ENCODE data around the gene RORB. TPM values are rescaled to one million over a fixed set of nuclear protein-coding genes. Genes with fewer than 3 reads are reported as not detected.

RORB gene
- total RNA-seq, 2 experiments from 2014 or later, result not detected

DNA sequence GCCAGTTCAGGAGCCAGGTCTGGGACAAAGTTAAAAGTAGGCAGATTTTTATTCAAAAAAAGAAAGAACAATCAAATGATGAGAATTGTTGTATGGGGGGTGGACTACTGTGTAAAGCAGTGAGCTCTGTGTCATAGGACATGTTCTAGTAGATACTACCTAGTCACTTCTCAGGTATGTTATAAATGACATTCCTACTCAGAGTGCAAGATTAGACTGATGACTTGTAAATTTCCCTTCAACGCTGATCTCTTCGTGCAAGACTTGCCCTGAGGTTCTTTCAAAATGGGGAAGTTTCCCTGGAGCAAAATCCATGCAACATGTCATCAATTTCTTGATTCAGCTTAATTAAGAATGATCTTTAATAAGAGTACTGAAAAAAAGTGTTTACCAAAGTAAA, 175.1 kb downstream of the RORB start:
- Histone ChIP-seq H3K27ac (ENCODE audit: low read depth, low read length, poor library complexity, severe bottlenecking) (no peak overlapping the region), H4K20me1 (ENCODE audit: insufficient read depth, low read length) (no peaks in the 10 kb centered on the region), H3K4me3 (ENCODE audit: low read depth, low read length, poor library complexity, severe bottlenecking) (no peak overlapping the region), H3K9me3 (ENCODE audit: low read length) (no peaks in the 10 kb centered on the region), H3K79me2 (ENCODE audit: insufficient read depth, low read depth, low read length) (no peaks in the 10 kb centered on the region), H3K4me2 (ENCODE audit: low read length) (no peak overlapping the region), H3K36me3 (ENCODE audit: insufficient read depth, low read length) (no peaks in the 10 kb centered on the region), H3K9me2 (ENCODE audit: insufficient read depth, low read length) (no peaks in the 10 kb centered on the region), H2AFZ (ENCODE audit: low read length) (no peak overlapping the region), H3K4me1 (ENCODE audit: insufficient read depth, low read length, poor library complexity, severe bottlenecking) (no peaks in the 10 kb centered on the region)
- ChIA-PET POLR2A (no interaction called here), CTCF (ENCODE audit: unreplicated experiment) (no interaction called here)
- no peak for TF ChIP-seq EZH2phosphoT487 (IDR thresholded peaks at IDR 0.05; ENCODE audit: borderline replicate concordance, low read depth, low read length)
- TF ChIP-seq, protein P1, sequence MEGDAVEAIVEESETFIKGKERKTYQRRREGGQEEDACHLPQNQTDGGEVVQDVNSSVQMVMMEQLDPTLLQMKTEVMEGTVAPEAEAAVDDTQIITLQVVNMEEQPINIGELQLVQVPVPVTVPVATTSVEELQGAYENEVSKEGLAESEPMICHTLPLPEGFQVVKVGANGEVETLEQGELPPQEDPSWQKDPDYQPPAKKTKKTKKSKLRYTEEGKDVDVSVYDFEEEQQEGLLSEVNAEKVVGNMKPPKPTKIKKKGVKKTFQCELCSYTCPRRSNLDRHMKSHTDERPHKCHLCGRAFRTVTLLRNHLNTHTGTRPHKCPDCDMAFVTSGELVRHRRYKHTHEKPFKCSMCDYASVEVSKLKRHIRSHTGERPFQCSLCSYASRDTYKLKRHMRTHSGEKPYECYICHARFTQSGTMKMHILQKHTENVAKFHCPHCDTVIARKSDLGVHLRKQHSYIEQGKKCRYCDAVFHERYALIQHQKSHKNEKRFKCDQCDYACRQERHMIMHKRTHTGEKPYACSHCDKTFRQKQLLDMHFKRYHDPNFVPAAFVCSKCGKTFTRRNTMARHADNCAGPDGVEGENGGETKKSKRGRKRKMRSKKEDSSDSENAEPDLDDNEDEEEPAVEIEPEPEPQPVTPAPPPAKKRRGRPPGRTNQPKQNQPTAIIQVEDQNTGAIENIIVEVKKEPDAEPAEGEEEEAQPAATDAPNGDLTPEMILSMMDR (conservative IDR thresholded peaks at IDR 0.05; ENCODE audit: low read length), result no peak
- intact Hi-C loops (cut with micrococcal nuclease; ENCODE audit: unreplicated experiment), result no loop called here
- DNase-seq (ENCODE audit: low spot score), result no peak
- BruUV-seq (replicated peaks), result no TSS peak

DNA sequence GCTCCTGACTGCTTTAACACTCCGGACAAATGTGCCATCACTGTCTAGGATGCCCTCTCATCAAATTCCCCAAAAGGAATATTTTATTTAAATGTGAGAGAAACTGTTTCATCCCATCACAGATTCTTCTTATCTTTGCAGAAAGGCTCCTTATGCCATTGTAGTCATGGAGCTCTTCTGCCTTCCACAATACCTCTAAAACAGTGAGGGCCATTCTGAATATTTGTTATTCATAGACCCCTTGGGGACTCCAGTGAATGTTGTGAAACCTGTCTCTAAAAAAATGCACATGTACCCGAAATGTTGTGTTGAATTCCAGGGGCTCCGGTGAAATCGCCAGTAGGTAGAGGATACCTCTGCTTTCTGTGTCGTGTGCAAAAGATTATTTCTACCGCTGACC, 176.9 kb downstream of the RORB start:
- intact Hi-C loops (cut with micrococcal nuclease; ENCODE audit: unreplicated experiment), result no loop called here
- Histone ChIP-seq H3K79me2 (ENCODE audit: insufficient read depth, low read depth, low read length) (no peaks in the 10 kb centered on the region), H3K4me1 (ENCODE audit: insufficient read depth, low read length, poor library complexity, severe bottlenecking) (no peaks in the 10 kb centered on the region)

GRCh38 chr9:74681906-74682305, 184.8 kb downstream of the RORB start:
- TF ChIP-seq EZH2phosphoT487 (IDR thresholded peaks at IDR 0.05; ENCODE audit: borderline replicate concordance, low read depth, low read length), result no peak
- TF ChIP-seq, protein P1 (conservative IDR thresholded peaks at IDR 0.05; ENCODE audit: low read length), result no peak
- no peak overlapping the region for H2AFZ ChIP-seq (ENCODE audit: low read length)
- H4K20me1 ChIP-seq (ENCODE audit: insufficient read depth, low read length), result no peaks in the 10 kb centered on the region
- H3K9me3 ChIP-seq (ENCODE audit: low read length), result no peaks in the 10 kb centered on the region
- ChIA-PET CTCF (ENCODE audit: unreplicated experiment) (no interaction called here), POLR2A (no interaction called here)
- H3K9me2 ChIP-seq (ENCODE audit: insufficient read depth, low read length), result no peaks in the 10 kb centered on the region
- H3K4me3 ChIP-seq (ENCODE audit: low read depth, low read length, poor library complexity, severe bottlenecking), result no peak overlapping the region
- H3K27ac ChIP-seq (ENCODE audit: low read depth, low read length, poor library complexity, severe bottlenecking), result no peak overlapping the region
- no peaks in the 10 kb centered on the region for H3K36me3 ChIP-seq (ENCODE audit: insufficient read depth, low read length)
- DNase-seq (ENCODE audit: low spot score), result no peak
- H3K4me1 ChIP-seq (ENCODE audit: insufficient read depth, low read length, poor library complexity, severe bottlenecking), result no peaks in the 10 kb centered on the region
- intact Hi-C loops (cut with micrococcal nuclease; ENCODE audit: unreplicated experiment), result no loop called here
- H3K4me2 ChIP-seq (ENCODE audit: low read length), result no peak overlapping the region
- no peaks in the 10 kb centered on the region for H3K79me2 ChIP-seq (ENCODE audit: insufficient read depth, low read depth, low read length)
- no TSS peak for BruUV-seq (replicated peaks)

More for the DNA sequence above, 176.9 kb downstream of the RORB start:
- Histone ChIP-seq H3K27ac (ENCODE audit: low read depth, low read length, poor library complexity, severe bottlenecking) (no peak overlapping the region), H3K9me2 (ENCODE audit: insufficient read depth, low read length) (no peaks in the 10 kb centered on the region), H3K4me3 (ENCODE audit: low read depth, low read length, poor library complexity, severe bottlenecking) (no peak overlapping the region), H3K36me3 (ENCODE audit: insufficient read depth, low read length) (no peaks in the 10 kb centered on the region), H4K20me1 (ENCODE audit: insufficient read depth, low read length) (no peaks in the 10 kb centered on the region), H3K4me2 (ENCODE audit: low read length) (no peak overlapping the region), H2AFZ (ENCODE audit: low read length) (no peak overlapping the region), H3K9me3 (ENCODE audit: low read length) (no peaks in the 10 kb centered on the region)
- TF ChIP-seq, protein P1 (conservative IDR thresholded peaks at IDR 0.05; ENCODE audit: low read length), result no peak
- TF ChIP-seq EZH2phosphoT487 (IDR thresholded peaks at IDR 0.05; ENCODE audit: borderline replicate concordance, low read depth, low read length), result no peak
- ChIA-PET CTCF (ENCODE audit: unreplicated experiment) (no interaction called here), POLR2A (no interaction called here)
- DNase-seq (ENCODE audit: low spot score), result no peak
- BruUV-seq (replicated peaks), result no TSS peak
